ENCODE results near the gene DOCK3. TPM values are rescaled to one million over a fixed set of nuclear protein-coding genes. Genes with fewer than 3 reads are reported as not detected.
"Not testable (repeated sequence)": the region's sequence is repeated elsewhere in the genome, so short reads cannot be mapped to it uniquely, and the experiment has no call there.

Gene DOCK3
- total RNA-seq, 2 donors from 2014 or later, result 2.8 to 3.8 TPM

DNA sequence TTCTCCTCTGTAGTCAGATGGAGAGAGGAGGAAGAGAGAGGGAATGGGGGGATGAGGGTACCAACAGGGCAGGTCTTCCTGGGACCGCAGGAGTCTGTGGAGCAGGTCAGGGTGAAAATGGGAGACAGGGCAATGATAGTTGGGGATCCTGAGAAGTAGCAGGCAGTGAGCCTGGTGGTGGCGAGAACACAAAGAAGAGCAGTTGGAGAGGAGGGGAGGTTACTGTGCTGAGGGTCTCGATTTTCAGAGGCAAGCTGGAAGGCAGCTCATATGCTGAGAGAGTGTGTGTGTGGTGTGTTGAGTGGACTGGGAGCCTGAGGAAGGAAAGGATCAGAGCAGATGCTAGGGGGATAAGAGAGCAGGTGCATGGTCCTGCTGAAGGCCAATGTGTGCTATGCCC is 2.1 kb upstream of the DOCK3 start:
- DNase-seq, result no peak
- intact Hi-C loops (cut with DNase I), result loop anchor here in 1 of 2 donors (10.0 kb wide), 1 partner anchor 702 kb away; no protein-coding TSS in a partner anchor
- ATAC-seq, result no peak

DNA sequence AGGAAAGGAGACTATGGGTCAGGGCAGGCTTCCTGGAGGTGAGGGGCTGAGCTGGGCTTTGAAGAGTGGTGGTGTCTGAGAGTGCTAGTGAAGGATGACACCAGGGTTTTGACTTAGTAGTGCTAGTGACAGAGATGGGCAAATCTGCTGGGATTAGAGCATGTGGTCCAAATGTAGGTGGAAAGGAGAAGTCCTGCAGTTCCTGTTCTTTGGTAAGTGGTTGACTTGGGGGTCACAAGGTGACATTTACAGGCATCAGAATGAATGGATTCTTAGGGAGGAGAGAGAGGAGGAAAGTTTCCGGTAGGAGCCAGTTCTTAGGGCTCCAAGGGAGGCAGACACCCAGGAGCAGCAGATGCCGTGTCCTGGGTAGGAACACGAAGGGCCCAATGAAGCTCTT is 796 bp upstream of the DOCK3 start:
- ATAC-seq (no peak), DNase-seq (no peak)
- intact Hi-C loops (cut with DNase I), result loop anchor here in 1 of 2 donors (10.0 kb wide), 1 partner anchor 701 kb away; no protein-coding TSS in a partner anchor

DNA sequence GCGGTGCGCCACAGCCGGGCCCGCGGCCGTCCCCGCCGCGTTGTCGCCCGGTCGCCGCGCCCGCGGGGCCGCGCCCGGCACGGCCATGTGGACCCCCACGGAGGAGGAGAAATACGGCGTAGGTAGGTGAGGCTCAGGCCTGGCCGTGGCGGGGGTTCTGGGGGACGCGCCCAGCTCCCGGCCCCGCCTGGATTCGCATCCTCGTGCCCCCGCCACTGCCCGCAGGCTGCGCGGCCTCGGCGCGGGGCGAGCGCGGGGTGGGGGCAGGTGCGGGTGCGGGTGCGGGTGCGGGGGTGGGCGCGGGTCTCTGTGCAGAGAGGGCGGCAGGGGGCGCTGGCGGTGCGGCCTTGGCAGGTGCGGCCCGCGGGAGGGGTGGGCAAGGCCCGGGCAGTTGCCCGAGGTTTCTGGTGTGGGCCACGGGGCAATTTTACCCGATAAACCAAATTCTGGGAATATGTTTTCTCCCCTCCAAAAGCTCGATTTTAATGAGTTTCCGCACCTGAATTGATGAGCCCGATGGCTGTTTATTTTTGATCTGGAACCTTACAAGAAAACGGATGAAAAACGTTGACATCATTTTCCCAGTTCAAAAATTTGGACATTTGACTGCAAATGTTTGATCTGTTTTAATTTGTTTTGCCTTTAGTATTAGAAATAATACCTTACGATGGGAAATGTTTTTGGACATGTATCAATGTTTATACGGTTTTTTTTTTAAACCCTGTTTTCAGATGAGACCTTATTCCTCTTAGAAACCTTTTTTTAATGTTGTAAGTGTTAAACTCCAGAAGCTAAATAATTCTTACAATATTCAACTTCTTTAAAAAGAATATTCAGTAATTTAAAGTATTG is 678 bp downstream of the DOCK3 start:
- peak; percentile 51 for ATAC-seq
- intact Hi-C loops (cut with DNase I), result loop anchor here in 1 of 2 donors (10.0 kb wide), 1 partner anchor 699 kb away; no protein-coding TSS in a partner anchor
- DNase-seq, result peak; percentile 47

DNA sequence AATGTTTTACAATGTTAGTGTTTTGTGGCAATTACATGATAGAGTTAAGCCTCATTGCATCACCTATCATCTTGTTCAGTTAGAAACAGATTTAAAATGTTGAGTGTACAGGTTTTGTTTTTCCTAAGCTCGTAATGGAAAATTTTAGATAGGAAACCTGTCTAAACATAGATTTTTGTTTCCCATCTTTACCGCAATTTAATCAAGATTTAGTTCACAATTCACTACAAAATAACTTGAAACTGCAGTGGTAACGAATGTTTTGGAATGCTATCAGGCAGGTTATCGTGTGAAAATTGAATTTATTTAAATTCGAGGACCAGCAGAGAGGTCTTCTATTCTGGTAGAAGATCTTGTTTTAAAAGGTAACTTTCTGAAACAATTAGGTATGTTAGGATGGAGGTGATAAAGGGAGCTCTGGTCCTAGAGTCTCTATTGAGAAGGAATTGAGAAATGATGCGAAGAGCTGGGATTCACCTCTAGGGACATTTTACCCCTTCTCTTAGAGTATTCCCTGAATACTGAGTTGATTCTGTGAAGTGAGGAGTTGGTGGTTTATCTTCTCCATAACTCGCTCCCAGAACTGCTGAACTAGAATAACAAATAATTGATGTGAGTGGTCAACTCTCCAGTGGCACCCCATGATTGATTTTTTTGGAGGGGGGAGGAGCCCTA is 1.4 kb downstream of the DOCK3 start:
- intact Hi-C loops (cut with DNase I), result loop anchor here in 1 of 2 donors (10.0 kb wide), 1 partner anchor 699 kb away; no protein-coding TSS in a partner anchor
- ATAC-seq (no peak), DNase-seq (no peak)

DNA sequence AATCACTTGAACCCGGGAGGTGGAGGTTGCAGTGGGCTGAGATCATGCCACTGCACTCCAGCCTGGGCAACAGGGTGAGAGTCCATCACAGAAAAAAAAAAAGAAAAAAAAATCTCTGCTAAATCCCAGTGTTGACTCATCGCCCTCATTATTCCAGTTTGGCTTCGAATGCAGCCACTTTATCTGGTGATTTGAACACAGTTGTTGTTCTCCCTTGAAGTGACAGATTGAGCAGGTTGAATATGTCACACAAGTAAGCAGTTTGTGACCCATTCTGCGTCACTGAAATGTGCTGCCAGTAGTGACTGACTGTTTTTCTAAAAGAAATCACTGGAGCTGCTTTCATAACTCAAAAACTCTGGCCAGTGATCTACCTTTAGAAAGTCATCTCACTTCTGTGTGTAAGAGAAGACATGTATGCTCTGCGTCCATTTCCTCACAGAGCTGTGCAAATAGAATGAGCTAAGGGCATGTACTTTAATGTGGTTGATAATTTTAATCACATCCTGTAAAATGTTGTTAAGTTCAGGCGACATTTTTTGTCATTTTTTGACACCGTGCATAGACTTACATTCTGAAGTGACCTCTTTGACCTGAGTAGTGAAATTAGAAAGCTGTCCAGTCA is 12.5 kb downstream of the DOCK3 start:
- intact Hi-C loops (cut with DNase I), result no loop called here
- ATAC-seq, result peak; percentile 53 to 94
- no peak for DNase-seq

DNA sequence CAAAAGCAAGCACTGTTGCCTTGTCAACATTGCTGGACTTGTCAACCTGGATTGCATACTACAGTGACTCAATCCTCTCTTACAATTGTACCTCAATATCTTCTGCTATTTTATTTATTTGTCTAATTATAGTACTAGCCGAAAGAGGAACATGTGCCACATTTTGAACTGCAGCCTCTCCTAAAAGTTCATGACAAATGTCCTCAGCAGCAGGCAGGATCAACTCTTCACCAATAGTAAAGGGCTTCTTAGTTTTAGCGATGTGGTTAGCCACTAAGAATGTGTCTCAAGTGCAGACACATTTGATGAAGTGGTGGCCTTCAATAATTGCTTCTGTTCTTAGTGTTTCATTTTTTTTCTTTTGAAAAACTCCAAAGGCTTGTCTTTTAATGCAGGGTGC is 13.2 kb downstream of the DOCK3 start:
- intact Hi-C loops (cut with DNase I), result no loop called here
- ATAC-seq, result peak in 1 of 2 donors; percentile 23
- no peak for DNase-seq

DNA sequence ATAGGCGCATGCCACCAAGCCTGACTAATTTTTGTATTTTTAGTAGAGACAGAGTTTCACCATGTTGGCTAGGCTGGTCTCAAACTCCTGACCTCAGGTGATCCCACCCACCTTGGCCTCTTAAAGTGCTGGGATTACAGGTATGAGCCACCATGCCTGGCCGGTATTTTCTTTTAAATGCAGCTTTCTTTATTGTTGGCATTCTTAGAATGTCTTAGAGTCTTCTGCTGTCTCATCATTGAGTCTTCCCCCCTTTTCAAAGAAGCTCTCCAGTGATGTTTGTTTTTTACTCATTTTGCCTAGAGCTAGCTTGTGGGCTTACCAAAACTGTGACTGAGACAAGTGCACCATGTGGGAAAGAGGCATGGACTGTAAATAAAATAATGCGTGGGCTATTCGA is 13.9 kb downstream of the DOCK3 start:
- ATAC-seq; intact Hi-C loops (cut with DNase I); DNase-seq: not testable (repeated sequence)

DNA sequence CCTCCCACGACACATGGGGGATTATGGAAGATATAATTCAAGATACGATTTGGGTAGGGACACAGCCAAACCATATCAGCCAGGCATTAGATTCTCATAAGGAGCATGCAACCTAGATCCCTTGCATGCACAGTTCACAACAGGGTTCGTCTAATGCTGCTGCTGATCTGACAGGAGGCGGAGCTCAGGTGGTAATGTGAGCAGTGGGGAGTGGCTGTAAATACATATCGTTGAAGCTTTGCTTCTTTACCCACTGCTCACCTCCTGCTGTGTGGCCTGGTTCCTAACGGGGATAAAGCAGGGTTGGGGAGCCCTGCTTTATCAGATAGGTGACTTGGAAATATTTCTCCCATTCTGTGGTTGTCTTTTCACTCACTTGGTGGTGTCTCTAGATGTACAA is 14.8 kb downstream of the DOCK3 start:
- intact Hi-C loops (cut with DNase I), result no loop called here

DNA sequence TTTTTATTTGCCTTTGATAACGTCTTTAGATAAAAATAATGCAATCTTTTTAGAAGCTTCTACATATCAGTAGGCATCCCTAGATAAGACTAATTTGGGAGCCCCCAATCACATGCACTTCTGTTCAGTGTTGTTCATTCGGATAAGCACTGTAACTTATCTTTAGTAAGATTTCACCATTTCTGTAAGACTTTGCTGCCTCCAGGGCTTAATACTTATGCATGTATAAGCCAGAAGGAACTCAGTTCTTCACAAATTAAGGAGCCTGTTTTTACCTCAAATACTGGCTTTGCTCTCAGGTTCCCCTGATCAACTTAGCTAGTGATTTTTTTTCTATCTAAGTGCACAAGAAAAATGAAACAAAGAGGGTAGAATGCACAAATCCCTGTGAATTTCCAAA is 20.3 kb downstream of the DOCK3 start:
- intact Hi-C loops (cut with DNase I), result no loop called here
- no peak for ATAC-seq
- no peak for DNase-seq

More for the DNA sequence above, 14.8 kb downstream of the DOCK3 start:
- no peak for ATAC-seq
- no peak for DNase-seq

DNA sequence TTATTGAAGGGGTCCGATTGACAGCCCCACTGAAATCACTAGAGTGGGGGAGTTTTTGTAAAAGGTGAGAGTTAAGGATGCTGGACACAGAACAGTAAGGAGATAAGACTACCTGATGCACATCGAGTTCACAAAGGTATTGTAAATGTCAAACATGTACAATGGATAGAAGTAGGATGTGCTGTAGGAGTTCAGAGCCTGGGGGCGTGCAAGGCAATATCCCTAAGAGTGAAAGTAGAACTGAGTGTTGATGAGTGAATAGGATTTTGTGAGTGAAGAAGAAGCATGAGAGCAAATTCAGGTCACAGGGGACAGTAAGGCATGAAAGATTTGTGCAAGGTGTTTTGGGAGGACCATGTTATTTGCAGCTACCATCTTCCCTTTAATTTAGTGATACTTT is 21.5 kb downstream of the DOCK3 start:
- ATAC-seq (no peak), DNase-seq (no peak)
- intact Hi-C loops (cut with DNase I), result no loop called here

DNA sequence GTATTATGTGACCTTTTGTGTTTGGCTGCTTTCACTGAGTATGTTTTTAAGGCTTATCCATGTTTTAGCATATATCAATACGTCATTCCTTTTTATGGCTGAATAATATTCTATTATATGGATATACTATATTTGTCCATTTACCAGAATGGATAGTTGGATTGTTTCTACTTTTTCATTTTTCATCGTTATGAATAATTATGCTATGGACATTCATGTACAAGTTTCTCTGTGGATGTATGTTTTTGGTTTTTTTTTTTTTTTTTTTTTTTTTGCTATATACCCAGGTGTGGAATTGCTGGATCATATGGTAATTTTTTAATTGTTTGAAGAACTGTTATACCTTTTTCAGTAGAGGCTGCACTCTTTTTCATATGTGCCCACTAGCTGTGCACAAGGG is 23.5 kb downstream of the DOCK3 start:
- no peak for ATAC-seq
- intact Hi-C loops (cut with DNase I), result no loop called here
- DNase-seq, result no peak

DNA sequence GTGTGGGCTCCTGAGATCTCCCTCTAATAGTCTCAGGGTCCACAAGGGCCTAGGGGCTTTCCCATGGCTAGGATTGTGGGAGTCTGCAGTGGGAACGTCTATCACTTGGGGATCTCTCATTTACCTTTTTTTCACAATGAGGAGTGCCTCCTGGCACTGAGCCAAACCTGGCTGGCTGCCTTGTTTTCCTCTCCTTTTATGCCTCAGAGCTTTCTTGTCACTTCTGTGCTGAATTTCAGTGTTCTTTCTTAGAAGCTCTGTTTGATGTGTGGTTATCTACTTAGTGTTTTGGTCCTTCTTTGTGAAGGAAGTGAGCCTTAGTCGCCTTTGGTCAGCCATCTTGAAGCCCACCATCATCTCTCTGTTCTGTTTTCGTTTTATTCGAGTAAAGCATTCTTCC is 33.9 kb downstream of the DOCK3 start:
- ATAC-seq (no peak), DNase-seq (no peak)
- intact Hi-C loops (cut with DNase I), result no loop called here

DNA sequence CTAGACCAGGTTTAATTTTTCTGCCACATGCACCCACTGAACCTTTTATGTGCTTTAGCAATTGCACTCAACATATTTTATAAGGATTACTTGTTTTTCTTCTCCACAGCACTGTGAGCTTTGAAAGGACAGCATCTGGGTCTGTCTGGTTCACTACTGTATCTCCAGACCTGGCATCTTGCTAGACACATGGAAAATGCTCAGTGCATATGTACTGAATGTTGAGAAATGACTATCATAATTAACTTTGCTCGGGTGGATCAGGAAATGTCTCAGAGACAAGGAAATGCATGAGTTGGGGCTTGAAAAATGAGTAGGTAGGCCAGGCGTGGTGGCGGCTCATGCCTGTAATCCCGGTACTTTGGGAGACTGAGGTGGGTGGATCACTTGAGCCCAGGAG is 40.2 kb downstream of the DOCK3 start:
- intact Hi-C loops (cut with DNase I), result no loop called here
- DNase-seq (no peak), ATAC-seq (no peak)

DNA sequence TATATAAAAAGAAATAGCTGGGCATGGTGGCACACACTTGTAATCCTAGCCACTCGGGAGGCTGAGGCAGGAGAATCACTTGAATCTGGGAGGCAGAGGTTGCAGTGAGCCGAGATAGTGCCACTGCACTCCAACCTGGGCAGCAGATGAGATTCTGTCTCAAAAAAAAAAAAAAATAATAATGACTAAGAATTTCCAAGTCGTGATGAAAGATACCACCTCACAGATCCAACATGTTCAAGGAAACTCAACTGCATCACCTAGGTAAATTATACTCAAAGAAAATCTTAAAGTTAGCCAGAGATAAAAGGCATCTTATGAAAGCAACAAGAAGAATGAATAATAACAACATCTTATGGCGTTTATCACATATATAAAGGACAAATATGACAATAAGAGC is 50.1 kb downstream of the DOCK3 start:
- ATAC-seq, result no peak
- intact Hi-C loops (cut with DNase I), result no loop called here
- no peak for DNase-seq

DNA sequence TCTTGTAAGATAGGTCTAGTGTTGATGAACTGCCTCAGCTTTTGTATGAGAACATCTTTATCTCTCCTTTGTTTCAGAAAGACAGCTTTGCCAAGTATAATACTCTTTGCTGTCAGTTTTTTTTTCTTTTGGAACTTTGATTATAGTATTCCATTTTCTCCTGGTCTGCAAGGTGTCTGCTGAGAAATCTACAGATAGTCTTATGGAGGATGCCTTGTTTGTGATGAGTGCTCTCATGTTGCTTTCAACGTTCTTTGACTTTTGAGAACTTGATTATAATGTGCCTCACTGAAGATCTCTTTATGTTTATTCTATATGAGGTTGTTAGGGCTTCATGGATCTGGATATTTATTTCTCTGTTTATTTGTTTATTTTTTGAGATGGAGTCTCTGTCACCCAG is 60.3 kb downstream of the DOCK3 start:
- intact Hi-C loops (cut with DNase I), result no loop called here
- DNase-seq (no peak), ATAC-seq (no peak)

DNA sequence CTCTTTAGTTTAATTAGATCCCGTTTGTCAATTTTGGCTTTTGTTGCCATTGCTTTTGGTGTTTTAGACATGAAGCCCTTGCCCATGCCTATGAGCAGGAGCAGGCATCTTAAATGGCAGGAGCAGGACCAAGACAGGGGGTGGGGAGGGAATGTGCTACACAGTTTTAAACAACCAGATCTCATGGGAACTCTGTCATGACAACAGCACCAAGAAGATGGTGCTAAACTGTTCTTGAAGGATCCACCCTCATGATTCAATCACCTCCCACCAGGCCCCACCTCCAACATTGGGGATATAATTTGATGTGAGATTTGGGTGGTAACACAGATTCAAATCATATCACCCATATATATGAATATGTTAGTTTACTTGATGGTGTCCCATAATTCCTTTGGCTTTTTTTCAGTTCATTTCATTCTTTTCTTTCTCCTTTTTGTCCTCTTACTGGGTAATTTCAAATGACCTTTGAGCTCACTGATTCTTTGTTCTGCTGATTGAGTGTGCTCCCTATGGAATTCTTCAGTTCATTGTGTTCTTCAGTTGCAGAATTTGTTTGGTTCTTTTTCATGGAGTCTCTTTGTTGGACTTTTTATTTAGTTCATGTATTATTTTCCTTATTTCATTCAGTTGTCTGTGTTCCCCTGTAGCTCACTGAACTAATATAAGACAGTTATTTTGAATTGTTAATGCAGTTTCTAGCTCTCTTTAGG is 62.6 kb downstream of the DOCK3 start:
- intact Hi-C loops (cut with DNase I), result no loop called here
- ATAC-seq, result no peak
- DNase-seq, result no peak

DNA sequence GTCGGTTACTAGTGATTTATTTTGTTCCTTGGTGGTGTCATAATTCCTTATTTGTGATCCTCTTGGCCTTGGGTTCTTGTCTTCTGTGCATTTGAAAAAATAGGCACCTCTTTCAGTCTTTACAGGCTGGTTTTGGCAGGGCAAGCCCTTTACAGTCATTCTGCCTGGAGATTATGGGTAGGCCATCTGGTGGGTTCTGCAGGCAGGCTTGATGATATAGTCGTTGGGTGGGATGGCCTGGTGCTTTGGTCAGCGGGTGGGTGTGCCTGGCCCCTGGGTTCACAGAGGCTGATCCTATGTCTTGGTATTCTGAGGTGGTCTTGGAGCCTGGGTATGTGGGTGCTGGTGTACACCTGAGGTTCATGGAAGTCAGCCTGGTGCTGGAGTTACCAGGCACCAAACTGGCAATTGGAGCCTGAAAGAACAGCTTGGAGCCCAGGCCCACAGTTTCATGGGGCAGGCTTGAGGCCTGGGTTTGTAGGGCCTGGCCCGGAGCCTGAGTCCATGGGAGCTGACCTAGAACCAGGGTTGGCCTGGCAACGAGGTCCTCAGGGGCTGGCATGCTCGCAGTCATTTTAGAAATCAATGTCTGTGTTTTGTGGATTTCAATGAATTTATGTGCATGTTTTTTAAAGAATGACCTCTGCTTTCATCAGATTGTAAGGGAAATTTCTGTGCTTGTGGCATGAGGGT is 63.3 kb downstream of the DOCK3 start:
- intact Hi-C loops (cut with DNase I), result no loop called here
- DNase-seq (no peak), ATAC-seq (no peak)

DNA sequence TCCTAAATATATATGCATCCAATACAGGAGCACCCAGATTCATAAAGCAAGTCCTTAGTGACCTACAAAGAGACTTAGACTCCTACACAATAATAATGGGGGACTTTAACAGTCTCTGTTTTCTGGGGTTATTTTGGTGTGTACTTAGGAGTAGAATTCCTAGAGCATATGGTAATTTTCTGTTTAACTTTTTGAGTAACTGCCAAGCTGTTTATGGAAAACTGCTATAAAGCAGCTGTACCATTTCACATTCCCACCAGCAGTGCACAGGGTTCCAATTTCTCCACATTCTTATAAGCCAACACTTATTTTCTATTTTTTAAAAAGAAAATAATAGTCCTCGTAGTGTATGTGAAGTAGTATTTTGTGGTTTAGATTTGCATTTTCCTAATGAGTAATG is 68.9 kb downstream of the DOCK3 start:
- ATAC-seq, result no peak
- DNase-seq, result no peak
- intact Hi-C loops (cut with DNase I), result no loop called here

DNA sequence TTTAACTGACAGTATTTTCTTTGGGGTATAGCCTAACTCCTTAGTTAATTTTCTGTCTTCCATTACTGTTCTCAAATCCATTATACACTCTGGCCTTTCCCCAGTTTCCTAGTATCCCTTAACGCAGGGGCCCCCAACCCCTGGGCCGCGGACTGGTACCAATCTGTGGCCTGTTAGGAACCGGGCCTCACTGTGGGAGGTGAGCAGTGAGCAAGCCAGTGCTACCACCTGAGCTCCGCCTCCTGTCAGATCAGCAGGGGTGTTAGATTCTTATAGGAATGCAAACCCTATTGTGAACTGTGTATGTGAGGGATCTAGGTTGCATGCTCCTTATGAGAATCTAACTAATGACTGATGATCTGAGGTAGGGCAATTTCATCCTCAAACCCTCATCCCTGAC is 75.1 kb downstream of the DOCK3 start:
- no peak for ATAC-seq
- intact Hi-C loops (cut with DNase I), result no loop called here
- no peak for DNase-seq

Measured in left cardiac atrium (tissue), 4 donors.